Neural progenitor cell (in vitro differentiated cells): ENCODE measurements around the gene SHQ1. TPM values are rescaled to one million over a fixed set of nuclear protein-coding genes. Genes with fewer than 3 reads are reported as not detected.

ENCODE experiments used
- DNase-seq: peaks from one replicate; pipeline ENCODE4 v3.0.0-alpha.2; 2016; ENCODE audit warnings: low spot score
- H2AFZ ChIP-seq: fragments of 200-600 bp; sonication (generic); replicated peaks from 2 replicates; pipeline ENCODE4 v1.6.1; 2016; ENCODE audit warnings: antibody characterized with exemption
- H3F3A ChIP-seq: fragments of 200-600 bp; sonication (generic); 2 replicates; pipeline ENCODE4 v1.6.1; 2016; ENCODE audit warnings: antibody characterized with exemption, low read depth
- H3K27ac ChIP-seq: fragments of 200-600 bp; sonication (generic); 2 replicates; pipeline ENCODE4 v1.5.1; 2016; ENCODE audit warnings: mild to moderate bottlenecking
- H3K27me3 ChIP-seq: fragments of 200-600 bp; sonication (generic); 2 replicates; pipeline ENCODE4 v1.6.1; 2016; ENCODE audit warnings: mild to moderate bottlenecking, moderate library complexity
- H3K36me3 ChIP-seq: fragments of 200-600 bp; sonication (generic); 2 replicates; pipeline ENCODE4 v1.5.1; 2016
- H3K4me1 ChIP-seq: fragments of 200-600 bp; sonication (generic); 2 replicates; pipeline ENCODE4 v1.6.1; 2016; ENCODE audit warnings: mixed run types
- H3K4me2 ChIP-seq: fragments of 200-600 bp; sonication (generic); 2 replicates; pipeline ENCODE4 v1.6.1; 2016
- H3K4me3 ChIP-seq: fragments of 200-600 bp; sonication (generic); 2 replicates; pipeline ENCODE4 v1.5.1; 2016
- H3K79me2 ChIP-seq: fragments of 200-600 bp; sonication (generic); 2 replicates; pipeline ENCODE4 v1.6.1; 2016; ENCODE audit warnings: low read depth
- H3K9ac ChIP-seq: fragments of 200-600 bp; sonication (generic); 2 replicates; pipeline ENCODE4 v1.6.1; 2016
- H3K9me3 ChIP-seq: fragments of 200-600 bp; sonication (generic); 2 replicates; pipeline ENCODE4 v1.5.1; 2016; ENCODE audit warnings: low read depth
- H4K20me1 ChIP-seq: fragments of 200-600 bp; sonication (generic); 2 replicates; pipeline ENCODE4 v1.6.1; 2016; ENCODE audit warnings: low read depth
- H3K27ac Mint-ChIP-seq: 3 replicates; pipeline ENCODE4 v1.8.0; 2021; ENCODE audit warnings: mixed read lengths
- H3K27me3 Mint-ChIP-seq: 2 replicates; pipeline ENCODE4 v1.8.0; 2022; ENCODE audit warnings: low read depth, mild to moderate bottlenecking, inconsistent platforms, moderate library complexity, mixed read lengths; ENCODE audit not compliant: insufficient read depth
- H3K36me3 Mint-ChIP-seq: 3 replicates; pipeline ENCODE4 v1.8.0; 2021; ENCODE audit warnings: mixed read lengths
- H3K4me1 Mint-ChIP-seq: 3 replicates; pipeline ENCODE4 v1.8.0; 2021; ENCODE audit warnings: mixed read lengths
- H3K4me3 Mint-ChIP-seq: 3 replicates; pipeline ENCODE4 v1.8.0; 2021; ENCODE audit warnings: mild to moderate bottlenecking, moderate library complexity, mixed read lengths
- H3K9me3 Mint-ChIP-seq: 3 replicates; pipeline ENCODE4 v1.8.0; 2020; ENCODE audit warnings: mixed read lengths
- EZH2 ChIP-seq: fragments of 200-600 bp; sonication (generic); IDR thresholded peaks from 2 replicates; pipeline ENCODE4 v1.6.1; 2017; ENCODE audit warnings: antibody characterized with exemption, mild to moderate bottlenecking, moderate library complexity
- EZH2phosphoT487 ChIP-seq: fragments of 200-600 bp; sonication (generic); IDR thresholded peaks from 2 replicates; pipeline ENCODE4 v1.6.1; 2017; ENCODE audit warnings: antibody characterized with exemption
- total RNA-seq: library from RNA; depleted of rRNA; stranded (reverse); fragments of >200 nt; gene quantifications from 2 replicates; pipeline ENCODE4 v1.2.3, GENCODE V29; 2015; ENCODE audit warnings: low replicate concordance
- TF ChIP-seq, protein P1 (sequence below): fragments of 200-600 bp; sonication (generic); IDR thresholded peaks from 2 replicates; pipeline ENCODE4 v1.5.1; 2017; ENCODE audit warnings: antibody characterized with exemption, mild to moderate bottlenecking

SHQ1 gene
- total RNA-seq, 1 donor from 2014 or later = 21.3 TPM

DNA sequence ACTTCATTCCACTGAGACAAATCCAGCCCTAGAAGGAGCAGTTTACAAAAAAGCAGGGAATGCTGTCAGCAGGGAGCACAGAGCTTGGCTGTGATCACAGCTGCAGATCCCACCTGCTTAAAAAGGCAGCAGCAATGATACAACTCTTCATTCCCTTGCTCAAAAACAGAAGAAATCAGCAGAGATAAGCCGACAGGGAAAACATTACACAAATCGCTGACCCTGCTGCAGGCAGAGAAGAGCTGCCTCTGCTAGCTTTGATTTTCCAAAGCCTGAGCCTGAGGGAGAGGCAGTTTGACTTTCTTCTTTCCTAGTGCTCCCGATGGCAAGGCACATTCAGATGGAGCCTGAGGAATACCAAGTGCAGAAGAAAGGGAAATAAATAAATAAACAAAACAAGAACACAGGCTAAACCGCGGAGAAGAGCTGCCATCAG, 80.2 kb downstream of the SHQ1 start:
- Mint-ChIP-seq H3K27me3 (no peaks in the 10 kb centered on the region), H3K4me1 (peaks cover 30% of the 10 kb centered on the region), H3K9me3 (no peaks in the 10 kb centered on the region), H3K4me3 (peak overlapping the region; percentile 72), H3K36me3 (no peaks in the 10 kb centered on the region), H3K27ac (peak overlapping the region; percentile 82)
- H3K4me2 ChIP-seq = peak overlapping the region; percentile 74
- H3K27ac ChIP-seq = peak overlapping the region; percentile 77
- no peaks in the 10 kb centered on the region for H3K9me3 ChIP-seq
- H3K4me3 ChIP-seq = peak overlapping the region; percentile 35
- H3K9ac ChIP-seq = no peak overlapping the region
- H3K4me1 ChIP-seq = peaks cover 40% of the 10 kb centered on the region
- H4K20me1 ChIP-seq = peaks cover 14% of the 10 kb centered on the region
- TF ChIP-seq, protein P1, sequence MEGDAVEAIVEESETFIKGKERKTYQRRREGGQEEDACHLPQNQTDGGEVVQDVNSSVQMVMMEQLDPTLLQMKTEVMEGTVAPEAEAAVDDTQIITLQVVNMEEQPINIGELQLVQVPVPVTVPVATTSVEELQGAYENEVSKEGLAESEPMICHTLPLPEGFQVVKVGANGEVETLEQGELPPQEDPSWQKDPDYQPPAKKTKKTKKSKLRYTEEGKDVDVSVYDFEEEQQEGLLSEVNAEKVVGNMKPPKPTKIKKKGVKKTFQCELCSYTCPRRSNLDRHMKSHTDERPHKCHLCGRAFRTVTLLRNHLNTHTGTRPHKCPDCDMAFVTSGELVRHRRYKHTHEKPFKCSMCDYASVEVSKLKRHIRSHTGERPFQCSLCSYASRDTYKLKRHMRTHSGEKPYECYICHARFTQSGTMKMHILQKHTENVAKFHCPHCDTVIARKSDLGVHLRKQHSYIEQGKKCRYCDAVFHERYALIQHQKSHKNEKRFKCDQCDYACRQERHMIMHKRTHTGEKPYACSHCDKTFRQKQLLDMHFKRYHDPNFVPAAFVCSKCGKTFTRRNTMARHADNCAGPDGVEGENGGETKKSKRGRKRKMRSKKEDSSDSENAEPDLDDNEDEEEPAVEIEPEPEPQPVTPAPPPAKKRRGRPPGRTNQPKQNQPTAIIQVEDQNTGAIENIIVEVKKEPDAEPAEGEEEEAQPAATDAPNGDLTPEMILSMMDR = no peak
- peak; percentile 65 for TF ChIP-seq EZH2phosphoT487
- DNase-seq = peak; percentile 71
- no peaks in the 10 kb centered on the region for H3K27me3 ChIP-seq
- no peaks in the 10 kb centered on the region for H3K79me2 ChIP-seq
- H3F3A ChIP-seq = peaks cover 36% of the 10 kb centered on the region
- H2AFZ ChIP-seq = no peak overlapping the region
- H3K36me3 ChIP-seq = no peaks in the 10 kb centered on the region

DNA sequence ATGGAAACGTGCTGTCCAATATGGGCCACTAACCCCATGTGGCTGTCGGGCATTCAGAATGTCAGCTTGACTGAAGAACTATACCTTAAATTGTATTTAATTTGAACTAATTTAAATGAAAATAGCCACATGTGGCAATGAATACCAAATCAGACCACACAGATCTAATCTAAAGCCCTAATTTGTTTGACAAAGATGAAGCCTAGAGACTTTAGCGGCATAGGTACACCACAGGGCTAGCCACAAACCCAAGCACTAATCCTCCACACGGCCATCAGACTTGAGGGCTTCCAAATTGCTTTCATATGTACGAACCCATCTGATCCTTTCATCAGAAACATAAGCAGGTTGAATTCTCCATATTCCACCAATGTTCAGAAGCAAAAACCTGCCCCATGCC, 81.4 kb downstream of the SHQ1 start:
- Mint-ChIP-seq H3K4me1 (peaks cover 30% of the 10 kb centered on the region), H3K4me3 (no peak overlapping the region), H3K27ac (no peak overlapping the region), H3K27me3 (no peaks in the 10 kb centered on the region), H3K9me3 (no peaks in the 10 kb centered on the region), H3K36me3 (no peaks in the 10 kb centered on the region)
- H3K27ac ChIP-seq = no peak overlapping the region
- no peaks in the 10 kb centered on the region for H3K36me3 ChIP-seq
- H3K4me3 ChIP-seq = no peak overlapping the region
- H3K79me2 ChIP-seq = no peaks in the 10 kb centered on the region
- H3K4me1 ChIP-seq = peaks cover 40% of the 10 kb centered on the region
- TF ChIP-seq EZH2phosphoT487 = no peak
- no peak for TF ChIP-seq EZH2
- TF ChIP-seq, protein P1 = no peak
- H4K20me1 ChIP-seq = peaks cover 14% of the 10 kb centered on the region
- H2AFZ ChIP-seq = no peak overlapping the region
- no peaks in the 10 kb centered on the region for H3K9me3 ChIP-seq
- no peak overlapping the region for H3K9ac ChIP-seq
- peak; percentile 56 for DNase-seq
- peaks cover 36% of the 10 kb centered on the region for H3F3A ChIP-seq
- no peaks in the 10 kb centered on the region for H3K27me3 ChIP-seq
- H3K4me2 ChIP-seq = peak overlapping the region; percentile 74

DNA sequence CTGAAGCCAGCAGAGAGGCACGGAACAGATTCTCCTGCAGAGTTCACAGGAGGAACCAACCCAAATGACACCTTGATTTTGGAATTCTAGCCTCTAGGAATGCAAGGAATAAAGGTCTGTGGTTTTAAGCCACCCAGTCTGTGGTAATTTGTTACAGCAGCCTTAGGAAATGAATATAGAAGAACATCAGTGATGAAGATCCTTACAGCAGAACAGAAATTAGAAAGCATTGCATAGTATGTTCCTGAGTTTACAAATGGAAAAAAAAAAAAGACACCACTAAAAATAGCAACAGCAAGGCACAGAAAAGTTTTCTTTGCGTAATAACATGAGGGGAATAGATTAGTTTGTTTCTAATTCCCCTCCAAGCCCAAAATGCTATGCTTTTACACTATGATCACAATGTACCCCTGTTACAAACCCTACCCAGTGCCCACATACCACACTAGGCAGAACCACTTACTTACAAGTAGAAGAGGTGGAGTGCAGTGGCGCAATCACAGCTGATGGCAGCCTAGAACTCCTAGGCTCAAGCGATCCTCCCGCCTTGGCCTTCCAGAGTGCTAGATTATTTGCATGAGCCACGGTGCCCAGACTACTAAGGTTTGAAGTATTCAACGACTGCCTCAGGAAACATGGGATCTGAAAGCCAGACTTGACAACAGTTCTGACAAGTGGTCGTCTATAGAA, 84.3 kb downstream of the SHQ1 start:
- no peak overlapping the region for H3K9ac ChIP-seq
- H3K9me3 Mint-ChIP-seq = no peaks in the 10 kb centered on the region
- no peak overlapping the region for H3K4me2 ChIP-seq
- H3F3A ChIP-seq = peaks cover 24% of the 10 kb centered on the region
- no peak overlapping the region for H3K27ac Mint-ChIP-seq
- H3K4me1 ChIP-seq = peaks cover 28% of the 10 kb centered on the region
- H3K79me2 ChIP-seq = no peaks in the 10 kb centered on the region
- DNase-seq = no peak
- no peaks in the 10 kb centered on the region for H3K9me3 ChIP-seq
- no peaks in the 10 kb centered on the region for H3K36me3 ChIP-seq
- H2AFZ ChIP-seq = no peak overlapping the region
- peaks cover 14% of the 10 kb centered on the region for H4K20me1 ChIP-seq
- peaks cover 20% of the 10 kb centered on the region for H3K4me1 Mint-ChIP-seq
- H3K27me3 Mint-ChIP-seq = no peaks in the 10 kb centered on the region
- no peaks in the 10 kb centered on the region for H3K27me3 ChIP-seq
- TF ChIP-seq, protein P1 = no peak
- no peak for TF ChIP-seq EZH2phosphoT487
- TF ChIP-seq EZH2 = no peak
- no peak overlapping the region for H3K27ac ChIP-seq
- no peak overlapping the region for H3K4me3 ChIP-seq
- H3K4me3 Mint-ChIP-seq = no peak overlapping the region
- H3K36me3 Mint-ChIP-seq = no peaks in the 10 kb centered on the region
